H1 (cell line): ENCODE measurements around the gene PBLD. TPM values are rescaled to one million over a fixed set of nuclear protein-coding genes. Genes with fewer than 3 reads are reported as not detected.

ENCODE experiments used
- polyA plus RNA-seq, 7 experiments: library from polyadenylated mRNA; depleted of rRNA in 3 of 7; stranded (reverse) in 5 of 7; unstranded in 2 of 7; fragments of >200 nt in 5 of 7; fragments of 200-250 nt in 2 of 7; gene quantifications; 1 replicate in 5 of 7; 2 replicates in 1 of 7; 4 replicates in 1 of 7; pipeline versions ENCODE4 v1.2.1 to v1.2.3, GENCODE V29; 2011 to 2013; ENCODE audit warnings: missing spikeins in 2 of 7, mixed read lengths in 2 of 7
- total RNA-seq: library from RNA; stranded (reverse); fragmentation: NEBNext Ultra II Directional; extraction: Animal tissue kit (Norgen Biotek cat#: 25700); gene quantifications from 2 replicates; pipeline ENCODE4 v1.2.1, GENCODE V29; 2021

The PBLD gene
- total and polyA plus RNA-seq, 2 of the 8 experiments (the other 6 are each of a cell fraction or from before 2014, with no cell fraction given) = 0.56 to 2.0 TPM

Other genes with a start within 250 kb of the PBLD start
- gene MYPN, start 223.4 kb downstream of the PBLD start, total RNA-seq = not detected in 2 replicates
- not detected in 2 replicates for gene MYPN, start 223.4 kb downstream of the PBLD start, polyA plus RNA-seq (2011; rRNA removed)
- gene ATOH7, start 100.8 kb downstream of the PBLD start, total RNA-seq = 0.21 and 0.39 TPM in 2 replicates
- 1.0 and 1.1 TPM in 2 replicates for gene ATOH7, start 100.8 kb downstream of the PBLD start, polyA plus RNA-seq (2011; rRNA removed)
- gene HNRNPH3, start 864 bp downstream of the PBLD start, total RNA-seq = 229 and 230 TPM in 2 replicates
- 48.1 and 63.2 TPM in 2 replicates for gene HNRNPH3, start 864 bp downstream of the PBLD start, polyA plus RNA-seq (2011; rRNA removed)
- gene RUFY2, start 74.3 kb upstream of the PBLD start, total RNA-seq = 11.4 and 12.0 TPM in 2 replicates
- 2.4 and 3.4 TPM in 2 replicates for gene RUFY2, start 74.3 kb upstream of the PBLD start, polyA plus RNA-seq (2011; rRNA removed)
- 55.6 and 57.9 TPM in 2 replicates for gene DNA2, start 139.0 kb upstream of the PBLD start, total RNA-seq
- 7.8 and 16.0 TPM in 2 replicates for gene DNA2, start 139.0 kb upstream of the PBLD start, polyA plus RNA-seq (2011; rRNA removed)
- gene SLC25A16, start 194.6 kb upstream of the PBLD start, total RNA-seq = 9.9 and 12.0 TPM in 2 replicates
- gene SLC25A16, start 194.6 kb upstream of the PBLD start, polyA plus RNA-seq (2011; rRNA removed) = 2.9 and 6.6 TPM in 2 replicates
- 68.5 and 69.3 TPM in 2 replicates for gene TET1, start 227.4 kb upstream of the PBLD start, total RNA-seq
- 10.3 and 15.2 TPM in 2 replicates for gene TET1, start 227.4 kb upstream of the PBLD start, polyA plus RNA-seq (2011; rRNA removed)